Tibial nerve (tissue), 4 donors: Measurements from ENCODE around the gene SPATA20. TPM values are rescaled to one million over a fixed set of nuclear protein-coding genes. Genes with fewer than 3 reads are reported as not detected.

Experiments
- DNase-seq, 2 donors: peaks; one replicate each; pipeline ENCODE4 v3.0.0-alpha.2; 2019; ENCODE audit warnings: low spot score in 2 of 2
- H3K27ac ChIP-seq, 4 donors: fragments of 200-600 bp; sonication (generic) in 3 of 4; one replicate each; pipeline ENCODE4 v1.5.1; 2017 to 2019; ENCODE audit warnings: mild to moderate bottlenecking in 1 of 4
- H3K27me3 ChIP-seq, 2 donors: fragments of 200-600 bp; sonication (generic) in 1 of 2; one replicate each; pipeline versions ENCODE4 v1.5.1 to v1.6.0; 2017 to 2019
- H3K36me3 ChIP-seq, 3 donors: fragments of 200-600 bp; sonication (generic); one replicate each; pipeline ENCODE4 v1.5.1; 2018 to 2019
- H3K4me1 ChIP-seq, 4 donors: fragments of 200-600 bp; sonication (generic) in 3 of 4; one replicate each; pipeline ENCODE4 v1.5.1; 2017 to 2019
- H3K4me3 ChIP-seq, 4 donors: fragments of 200-600 bp; sonication (generic) in 3 of 4; one replicate each; pipeline ENCODE4 v1.5.1; 2017 to 2019; ENCODE audit warnings: mild to moderate bottlenecking in 1 of 4, moderate library complexity in 1 of 4
- H3K9me3 ChIP-seq, 4 donors: fragments of 200-600 bp; sonication (generic) in 3 of 4; one replicate each; pipeline ENCODE4 v1.5.1; 2017 to 2019
- EP300 ChIP-seq, 2 donors: sonication (generic); formaldehyde crosslinking; IDR thresholded peaks; one replicate each; pipeline ENCODE4 v1.6.1; 2017; ENCODE audit warnings: antibody characterized with exemption in 2 of 2, mild to moderate bottlenecking in 1 of 2
- POLR2A ChIP-seq, 2 donors: fragments of 450-650 bp; IDR thresholded peaks; one replicate each; pipeline ENCODE4 v1.6.1; 2017; ENCODE audit warnings: antibody characterized with exemption in 2 of 2, mild to moderate bottlenecking in 2 of 2, moderate library complexity in 2 of 2
- WGBS, 2 donors: methylation state at CpG; one replicate each; pipeline ENCODE4 v1.1.5; 2018; 5-methylcytosine and 5-hydroxymethylcytosine counted together
- total RNA-seq, 4 donors: library from RNA; depleted of rRNA; stranded (reverse); fragments of >200 nt; gene quantifications; one replicate each; pipeline ENCODE4 v1.1.0, GENCODE V29; 2016
- TF ChIP-seq, protein P1 (sequence below), 5 experiments: fragments of 200-600 bp in 3 of 5; fragments of 450-650 bp in 2 of 5; sonication (generic) in 3 of 5; IDR thresholded peaks; one replicate each; pipeline ENCODE4 v1.5.1; 2016 to 2019; ENCODE audit warnings: antibody characterized with exemption in 5 of 5, mild to moderate bottlenecking in 3 of 5, moderate library complexity in 2 of 5

Gene SPATA20
- total RNA-seq, 4 donors from 2014 or later = 80.8 to 151 (median 89.6) TPM

DNA sequence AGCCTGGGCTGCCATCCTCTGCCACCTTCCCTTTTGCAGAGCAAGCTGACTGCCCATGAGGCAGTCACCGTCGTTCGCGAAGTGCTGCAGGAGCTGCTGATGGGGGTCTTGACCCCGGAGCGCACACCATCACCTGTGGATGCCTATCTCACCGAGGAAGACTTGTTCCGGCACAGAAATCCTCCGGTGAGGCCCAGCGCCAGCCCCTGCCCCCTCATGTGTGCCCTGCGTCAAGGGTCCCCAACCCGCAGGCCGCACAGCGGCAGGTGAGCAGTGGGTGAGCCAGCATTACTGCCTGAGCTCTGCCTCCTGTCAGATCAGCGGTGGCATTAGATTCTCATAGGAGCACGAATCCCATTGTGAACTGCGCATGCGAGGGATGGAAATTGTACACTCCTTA, 22.1 kb upstream of the SPATA20 start:
- H3K27me3 ChIP-seq = peaks cover 0 to 11% of the 10 kb centered on the region in 2 donors
- no peaks in the 10 kb centered on the region for H3K9me3 ChIP-seq
- WGBS, 2 donors = 90 to 96% methylated on average over 10 to 18 of the region's 18 CpGs
- TF ChIP-seq EP300 (IDR thresholded peaks at IDR 0.05) = no peak
- TF ChIP-seq, protein P1, sequence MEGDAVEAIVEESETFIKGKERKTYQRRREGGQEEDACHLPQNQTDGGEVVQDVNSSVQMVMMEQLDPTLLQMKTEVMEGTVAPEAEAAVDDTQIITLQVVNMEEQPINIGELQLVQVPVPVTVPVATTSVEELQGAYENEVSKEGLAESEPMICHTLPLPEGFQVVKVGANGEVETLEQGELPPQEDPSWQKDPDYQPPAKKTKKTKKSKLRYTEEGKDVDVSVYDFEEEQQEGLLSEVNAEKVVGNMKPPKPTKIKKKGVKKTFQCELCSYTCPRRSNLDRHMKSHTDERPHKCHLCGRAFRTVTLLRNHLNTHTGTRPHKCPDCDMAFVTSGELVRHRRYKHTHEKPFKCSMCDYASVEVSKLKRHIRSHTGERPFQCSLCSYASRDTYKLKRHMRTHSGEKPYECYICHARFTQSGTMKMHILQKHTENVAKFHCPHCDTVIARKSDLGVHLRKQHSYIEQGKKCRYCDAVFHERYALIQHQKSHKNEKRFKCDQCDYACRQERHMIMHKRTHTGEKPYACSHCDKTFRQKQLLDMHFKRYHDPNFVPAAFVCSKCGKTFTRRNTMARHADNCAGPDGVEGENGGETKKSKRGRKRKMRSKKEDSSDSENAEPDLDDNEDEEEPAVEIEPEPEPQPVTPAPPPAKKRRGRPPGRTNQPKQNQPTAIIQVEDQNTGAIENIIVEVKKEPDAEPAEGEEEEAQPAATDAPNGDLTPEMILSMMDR (IDR thresholded peaks at IDR 0.05) = no peak
- no peak for TF ChIP-seq POLR2A (IDR thresholded peaks at IDR 0.05)
- no peak overlapping the region for H3K27ac ChIP-seq
- H3K36me3 ChIP-seq = no peaks in the 10 kb centered on the region
- no peak for DNase-seq
- H3K4me3 ChIP-seq = no peak overlapping the region
- no peaks in the 10 kb centered on the region for H3K4me1 ChIP-seq

DNA sequence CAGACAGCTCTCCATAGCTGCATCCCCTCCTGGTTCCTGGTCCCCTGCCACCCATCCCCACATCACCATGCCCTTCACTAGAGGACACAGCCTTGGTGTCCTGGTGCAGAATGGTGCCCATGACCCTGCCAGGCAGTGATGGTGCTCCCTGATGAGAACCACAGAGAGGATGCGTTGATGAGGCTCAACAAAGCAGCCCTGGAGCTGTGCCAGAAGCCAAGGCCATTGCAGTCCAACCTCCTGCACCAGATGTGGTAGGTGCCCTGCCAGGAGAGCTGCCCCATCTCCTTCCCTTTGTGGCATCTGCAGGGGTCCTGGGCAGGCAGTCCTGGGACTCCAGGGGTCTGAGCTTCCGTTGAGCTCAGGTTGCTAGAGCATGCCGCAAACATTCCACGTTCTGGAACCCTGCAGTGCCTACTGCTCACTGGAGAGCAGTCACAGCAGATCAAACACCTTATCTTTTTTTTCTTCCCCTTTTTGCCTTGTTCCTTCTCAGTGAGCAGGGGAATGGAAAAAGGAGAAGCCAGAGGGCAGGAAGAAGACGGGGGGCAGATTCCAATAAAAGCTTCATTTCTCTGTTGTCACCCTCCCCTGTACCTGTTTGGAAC, 19.7 kb upstream of the SPATA20 start:
- H3K27ac ChIP-seq = no peak overlapping the region
- peaks cover 0 to 34% of the 10 kb centered on the region in 2 donors for H3K27me3 ChIP-seq
- DNase-seq = no peak
- no peak for TF ChIP-seq POLR2A (IDR thresholded peaks at IDR 0.05)
- peaks cover 0 to 3% (median under 1%) of the 10 kb centered on the region in 4 donors for H3K4me1 ChIP-seq
- H3K4me3 ChIP-seq = no peak overlapping the region
- H3K9me3 ChIP-seq = no peaks in the 10 kb centered on the region
- no peaks in the 10 kb centered on the region for H3K36me3 ChIP-seq
- 45 to 46% methylated on average over 4 to 5 of the region's 5 CpGs for WGBS, 2 donors

DNA sequence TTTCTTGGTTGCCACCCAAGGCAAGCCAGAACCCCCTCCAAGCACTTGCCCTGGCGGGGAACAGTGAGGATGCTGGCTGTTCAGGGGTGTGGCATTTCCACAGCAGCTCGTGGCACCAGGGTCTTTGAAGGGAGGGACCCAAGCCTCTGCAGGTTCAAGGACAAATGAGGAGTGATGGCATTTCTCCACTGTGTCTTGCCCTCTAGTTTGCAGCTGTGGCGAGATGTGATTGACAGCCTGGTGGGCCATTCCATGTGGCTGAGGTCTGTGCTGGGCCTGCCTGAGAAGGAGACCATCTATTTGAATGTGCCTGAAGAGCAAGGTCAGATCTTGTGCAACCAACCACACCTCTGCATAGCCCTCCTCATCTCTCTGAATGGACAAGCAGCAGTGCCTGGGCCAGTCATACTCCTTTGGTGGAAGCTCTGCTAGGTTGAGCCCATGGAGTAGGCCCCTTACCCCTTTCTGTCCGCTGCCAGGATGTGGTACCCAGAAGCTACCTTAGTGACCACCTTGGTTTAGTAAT, 19.0 kb upstream of the SPATA20 start:
- WGBS, 2 donors = 47 to 50% methylated on average over 4 of the region's 4 CpGs
- TF ChIP-seq, protein P1 (IDR thresholded peaks at IDR 0.05) = no peak
- no peak for TF ChIP-seq EP300 (IDR thresholded peaks at IDR 0.05)
- TF ChIP-seq POLR2A (IDR thresholded peaks at IDR 0.05) = no peak
- peaks cover 0 to 42% of the 10 kb centered on the region in 2 donors for H3K27me3 ChIP-seq
- H3K9me3 ChIP-seq = no peaks in the 10 kb centered on the region
- H3K4me3 ChIP-seq = no peak overlapping the region
- H3K4me1 ChIP-seq = peaks cover 0 to 10% (median 7%) of the 10 kb centered on the region in 4 donors
- H3K36me3 ChIP-seq = no peaks in the 10 kb centered on the region
- no peak for DNase-seq
- H3K27ac ChIP-seq = no peak overlapping the region

DNA sequence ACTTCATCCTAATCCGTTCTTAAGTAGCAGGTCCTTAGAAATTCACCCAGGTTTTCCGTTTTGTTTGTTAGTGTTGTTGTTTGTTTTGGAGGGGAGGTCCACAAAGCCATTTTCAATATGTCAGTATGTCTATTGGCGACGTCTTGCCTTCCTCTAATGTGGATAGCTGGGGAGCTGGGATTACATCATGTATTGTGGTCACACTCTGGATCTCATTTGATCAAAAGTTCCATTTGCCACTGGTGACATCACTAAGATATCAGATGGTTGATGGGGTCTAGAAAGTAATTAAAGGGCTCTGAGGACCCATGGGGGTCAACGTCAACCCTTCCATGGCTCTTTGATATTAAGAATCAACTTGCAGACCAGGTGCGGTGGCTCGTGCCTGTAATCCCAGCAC, 17.1 kb upstream of the SPATA20 start:
- H3K4me3 ChIP-seq = no peak overlapping the region
- H3K27ac ChIP-seq = no peak overlapping the region
- peaks cover 0 to 28% (median 17%) of the 10 kb centered on the region in 4 donors for H3K4me1 ChIP-seq
- TF ChIP-seq, protein P1 (IDR thresholded peaks at IDR 0.05) = no peak
- TF ChIP-seq EP300 (IDR thresholded peaks at IDR 0.05) (no peak), POLR2A (IDR thresholded peaks at IDR 0.05) (no peak)
- peaks cover 0 to 51% of the 10 kb centered on the region in 2 donors for H3K27me3 ChIP-seq
- no peaks in the 10 kb centered on the region for H3K9me3 ChIP-seq
- H3K36me3 ChIP-seq = no peaks in the 10 kb centered on the region
- 85 to 90% methylated on average over 7 of the region's 7 CpGs for WGBS, 2 donors
- DNase-seq = no peak

DNA sequence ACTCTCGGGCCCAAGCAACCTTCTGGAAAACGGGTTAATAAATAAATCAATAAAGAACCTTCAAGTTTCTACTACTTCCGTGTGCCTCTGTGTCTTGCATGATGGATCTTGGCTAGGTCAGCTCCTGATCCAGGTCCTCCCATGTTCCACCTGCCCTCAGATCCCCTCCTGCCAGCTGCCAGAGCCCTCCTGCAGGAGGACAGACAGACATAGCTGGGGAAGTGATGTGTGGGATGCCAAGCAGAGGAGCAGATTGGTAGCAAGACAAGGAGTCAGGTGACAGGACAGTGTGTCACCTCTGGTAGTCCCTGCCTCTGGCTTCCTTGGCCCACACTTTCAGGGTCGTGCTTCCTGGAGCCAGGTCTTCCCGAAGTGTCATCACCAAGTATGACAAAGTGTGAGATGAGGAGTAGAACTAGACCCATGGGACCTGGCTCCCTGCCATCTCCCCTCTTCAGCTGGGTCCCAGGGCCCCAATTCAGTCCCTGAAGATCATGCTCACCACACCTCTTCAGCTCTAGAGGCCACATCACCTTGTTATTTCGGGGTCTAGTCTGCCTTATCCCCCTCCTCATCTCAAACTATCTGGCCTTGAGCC, 15.4 kb upstream of the SPATA20 start:
- 57 to 68% methylated on average over 6 of the region's 6 CpGs for whole genome bisulfite sequencing, 2 donors
- DNase-seq = no peak
- Histone ChIP-seq H3K9me3 (no peaks in the 10 kb centered on the region), H3K4me1 (peaks cover 0 to 28% (median 17%) of the 10 kb centered on the region in 4 donors), H3K36me3 (no peaks in the 10 kb centered on the region), H3K27ac (no peak overlapping the region), H3K4me3 (no peak overlapping the region), H3K27me3 (peaks cover 0 to 51% of the 10 kb centered on the region in 2 donors)
- TF ChIP-seq EP300 (IDR thresholded peaks at IDR 0.05) = no peak
- TF ChIP-seq, protein P1 (IDR thresholded peaks at IDR 0.05) = no peak
- TF ChIP-seq POLR2A (IDR thresholded peaks at IDR 0.05) = no peak
